EL (cell line): Measurements from ENCODE around the gene RCE1.

Experiments
- DNase-seq: peaks from one replicate; pipeline ENCODE4 v3.0.0-alpha.2; 2016

The RCE1 gene

GRCh38 chr11:66891851-66892660 lies 48.8 kb downstream of the RCE1 start:
- peak; percentile 97 for DNase-seq

DNA sequence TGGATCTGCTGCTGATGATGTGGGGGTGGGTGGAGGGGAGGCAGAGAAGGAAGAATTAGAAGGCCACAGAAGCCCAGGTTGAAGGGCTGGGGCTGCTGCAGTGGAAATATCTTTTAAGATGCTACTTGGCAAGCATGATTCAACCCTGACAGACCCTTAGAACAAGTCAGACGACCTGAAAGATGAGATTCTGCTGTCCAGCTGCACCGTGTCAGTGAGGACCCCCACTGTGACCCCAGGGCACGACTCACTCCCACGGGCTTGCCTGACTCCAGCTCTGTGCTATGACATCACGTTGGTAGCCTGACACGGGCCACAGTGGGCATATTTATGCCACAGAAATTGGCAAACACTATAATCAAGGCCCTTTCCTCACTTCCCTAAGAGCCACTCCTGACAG lies 49.7 kb downstream of the RCE1 start:
- DNase-seq, result peak; percentile 27

GRCh38 chr11:66894141-66894540 lies 50.9 kb downstream of the RCE1 start:
- DNase-seq, result no peak
